OCI-LY7 (cell line): ENCODE results near the gene DNAJB11.
A peak's percentile ranks its signal among the peaks of the same experiment; 100 is the strongest.

Experiments
- CTCF ChIP-seq: fragments of 200-600 bp; sonication (generic); conservative IDR thresholded peaks from 2 replicates; pipeline ENCODE4 v1.5.1; 2014; ENCODE audit warnings: mild to moderate bottlenecking, antibody characterized with exemption, low read length, moderate library complexity, mixed read lengths
- EZH2phosphoT487 ChIP-seq: fragments of 200-600 bp; sonication (generic); IDR thresholded peaks from 2 replicates; pipeline ENCODE4 v1.6.1; 2018; ENCODE audit warnings: low read depth, borderline replicate concordance, mild to moderate bottlenecking, mixed run types, antibody characterized with exemption, low read length, moderate library complexity, mixed read lengths

GRCh38 chr3:186529201-186529999 lies 41.1 kb upstream of the DNAJB11 start:
- peak; percentile 61; the same call in 1 of the 2 replicates for TF ChIP-seq CTCF
- TF ChIP-seq EZH2phosphoT487: no peak
